ENCODE data around the gene NPHP1.

- TF ChIP-seq MYC (IDR thresholded peaks at IDR 0.05; ENCODE audit: low read depth, low read length) (peak; percentile 69), EZH2 (IDR thresholded peaks at IDR 0.05; ENCODE audit: borderline replicate concordance, low read depth, low read length, severe bottlenecking) (no peak), CTCF (IDR thresholded peaks at IDR 0.05; ENCODE audit: extremely low read depth in 1 of 2, insufficient read depth in 1 of 2, low read depth in 1 of 2, low read length in 2 of 2) (no peak)
- TF ChIP-seq, protein P1, sequence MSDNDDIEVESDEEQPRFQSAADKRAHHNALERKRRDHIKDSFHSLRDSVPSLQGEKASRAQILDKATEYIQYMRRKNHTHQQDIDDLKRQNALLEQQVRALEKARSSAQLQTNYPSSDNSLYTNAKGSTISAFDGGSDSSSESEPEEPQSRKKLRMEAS (IDR thresholded peaks at IDR 0.05; ENCODE audit: insufficient read depth, insufficient read length) = peak; percentile 31
These were observed 7.4 kb upstream of the NPHP1 start, which contains the start of gene MTLN for GRCh38 chr2:110211938-110212858.
